KMS-11 (cell line): ENCODE measurements around the gene LHX6.
A peak's percentile ranks its signal among the peaks of the same experiment; 100 is the strongest.

ENCODE experiments used
- H2AFZ ChIP-seq: fragments of 200-600 bp; sonication (generic); 2 replicates; pipeline ENCODE4 v1.6.1; 2016; ENCODE audit warnings: antibody characterized with exemption, mixed run types, low read depth
- H3K27ac ChIP-seq: fragments of 200-600 bp; sonication (generic); 2 replicates; pipeline ENCODE4 v1.6.1; 2016; ENCODE audit warnings: mild to moderate bottlenecking, mixed run types
- H3K27me3 ChIP-seq: fragments of 200-600 bp; sonication (generic); 2 replicates; pipeline ENCODE4 v1.6.1; 2017; ENCODE audit warnings: mild to moderate bottlenecking, low read depth, mixed run types, moderate library complexity; ENCODE audit not compliant: insufficient read depth
- H3K36me3 ChIP-seq: fragments of 200-600 bp; sonication (generic); 2 replicates; pipeline ENCODE4 v1.6.1; 2017; ENCODE audit warnings: mild to moderate bottlenecking, mixed run types; ENCODE audit not compliant: insufficient read depth
- H3K4me1 ChIP-seq: fragments of 200-600 bp; sonication (generic); 2 replicates; pipeline ENCODE4 v1.6.1; 2016; ENCODE audit warnings: mild to moderate bottlenecking, low read depth, mixed run types; ENCODE audit not compliant: poor library complexity, severe bottlenecking
- H3K4me2 ChIP-seq: fragments of 200-600 bp; sonication (generic); 2 replicates; pipeline ENCODE4 v1.7.0; 2016; ENCODE audit warnings: mild to moderate bottlenecking, mixed run types
- H3K4me3 ChIP-seq: fragments of 200-600 bp; sonication (generic); IDR thresholded peaks from 2 replicates; pipeline ENCODE4 v1.6.1; 2017; ENCODE audit warnings: low read depth, low read length, mixed read lengths; ENCODE audit not compliant: insufficient read depth
- H3K79me2 ChIP-seq: fragments of 200-600 bp; sonication (generic); 2 replicates; pipeline ENCODE4 v1.6.1; 2016; ENCODE audit warnings: low read depth, mixed run types; ENCODE audit not compliant: insufficient read depth
- H3K9ac ChIP-seq: fragments of 200-600 bp; sonication (generic); 2 replicates; pipeline ENCODE4 v1.6.1; 2016; ENCODE audit warnings: mild to moderate bottlenecking, mixed run types
- H4K20me1 ChIP-seq: fragments of 200-600 bp; sonication (generic); 2 replicates; pipeline ENCODE4 v1.6.1; 2016; ENCODE audit warnings: mild to moderate bottlenecking, mixed run types; ENCODE audit not compliant: insufficient read depth
- CTCF ChIP-seq: fragments of 200-600 bp; sonication (generic); conservative IDR thresholded peaks from 2 replicates; pipeline ENCODE4 v1.6.1; 2017; ENCODE audit warnings: low read depth, mild to moderate bottlenecking, antibody characterized with exemption, low read length, moderate library complexity, mixed read lengths

Gene LHX6

GRCh38 chr9:122216798-122217418, 11.8 kb downstream of the LHX6 start:
- H3K36me3 ChIP-seq: no peaks in the 10 kb centered on the region
- no peak for TF ChIP-seq CTCF
- H4K20me1 ChIP-seq: no peaks in the 10 kb centered on the region
- H3K4me1 ChIP-seq: no peaks in the 10 kb centered on the region
- no peak overlapping the region for H2AFZ ChIP-seq
- H3K4me3 ChIP-seq: no peak overlapping the region
- no peaks in the 10 kb centered on the region for H3K27me3 ChIP-seq
- no peak overlapping the region for H3K27ac ChIP-seq
- no peaks in the 10 kb centered on the region for H3K79me2 ChIP-seq
- H3K9ac ChIP-seq: no peak overlapping the region
- no peak overlapping the region for H3K4me2 ChIP-seq

- no peaks in the 10 kb centered on the region for H4K20me1 ChIP-seq
- H3K36me3 ChIP-seq: no peaks in the 10 kb centered on the region
- H3K4me1 ChIP-seq: no peaks in the 10 kb centered on the region
- no peak overlapping the region for H2AFZ ChIP-seq
- no peak overlapping the region for H3K27ac ChIP-seq
- TF ChIP-seq CTCF: no peak
- H3K9ac ChIP-seq: no peak overlapping the region
- H3K4me3 ChIP-seq: no peak overlapping the region
- H3K4me2 ChIP-seq: no peak overlapping the region
- H3K27me3 ChIP-seq: no peaks in the 10 kb centered on the region
- no peaks in the 10 kb centered on the region for H3K79me2 ChIP-seq
Observed at GRCh38 chr9:122216138-122216797, 12.5 kb downstream of the LHX6 start.

- no peak overlapping the region for H3K4me3 ChIP-seq
- no peak for TF ChIP-seq CTCF
- no peaks in the 10 kb centered on the region for H3K27me3 ChIP-seq
- no peaks in the 10 kb centered on the region for H3K79me2 ChIP-seq
- no peak overlapping the region for H3K4me2 ChIP-seq
- H2AFZ ChIP-seq: no peak overlapping the region
- no peaks in the 10 kb centered on the region for H4K20me1 ChIP-seq
- H3K27ac ChIP-seq: no peak overlapping the region
- H3K4me1 ChIP-seq: no peaks in the 10 kb centered on the region
- no peaks in the 10 kb centered on the region for H3K36me3 ChIP-seq
- no peak overlapping the region for H3K9ac ChIP-seq
Observed at GRCh38 chr9:122215663-122216062, 13.1 kb downstream of the LHX6 start.

- no peaks in the 10 kb centered on the region for H3K79me2 ChIP-seq
- peak overlapping the region; percentile 34; the same call in 1 of the 2 replicates for H2AFZ ChIP-seq
- no peak overlapping the region for H3K4me2 ChIP-seq
- TF ChIP-seq CTCF: no peak
- H3K4me3 ChIP-seq: no peak overlapping the region
- H3K9ac ChIP-seq: no peak overlapping the region
- no peaks in the 10 kb centered on the region for H4K20me1 ChIP-seq
- no peak overlapping the region for H3K27ac ChIP-seq
- H3K36me3 ChIP-seq: no peaks in the 10 kb centered on the region
- no peaks in the 10 kb centered on the region for H3K27me3 ChIP-seq
- no peaks in the 10 kb centered on the region for H3K4me1 ChIP-seq
Observed at GRCh38 chr9:122214507-122214906, 14.2 kb downstream of the LHX6 start.
